SH-SY5Y (cell line): ENCODE measurements around the gene TMEM182.

Experiments used
- GATA2 ChIP-seq: IDR thresholded peaks from 2 replicates; pipeline ENCODE4 v1.6.1; 2011; ENCODE audit warnings: mild to moderate bottlenecking, low read depth, low read length
- GATA3 ChIP-seq: IDR thresholded peaks from 2 replicates; pipeline ENCODE4 v1.6.1; 2011; ENCODE audit warnings: low read depth, mild to moderate bottlenecking, low read length, moderate library complexity

DNA sequence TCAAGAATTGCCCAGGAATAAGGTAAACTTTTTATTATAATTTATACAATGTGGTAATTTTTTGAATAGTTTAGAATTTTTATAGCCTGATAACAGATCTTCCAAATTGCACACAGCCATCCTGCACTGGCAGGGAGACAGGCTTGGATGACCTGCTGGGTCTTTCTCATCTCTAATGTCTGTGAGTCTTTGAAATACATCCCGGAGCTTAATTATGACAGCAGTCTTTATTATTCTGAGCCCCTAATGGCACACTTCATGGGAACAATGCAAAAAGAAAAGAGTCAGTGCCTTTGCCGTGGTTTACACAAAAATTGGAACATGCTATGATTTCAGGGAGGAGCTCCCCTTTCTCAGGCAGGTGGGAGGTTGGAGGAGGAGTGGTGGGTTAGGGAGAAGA, 71.0 kb downstream of the TMEM182 start:
- TF ChIP-seq GATA3 (no peak), GATA2 (no peak)
